Measurements from ENCODE around the gene UAP1L1.
"Not testable (repeated sequence)": the region's sequence is repeated elsewhere in the genome, so short reads cannot be mapped to it uniquely, and the experiment has no call there.

UAP1L1 gene, protein sequence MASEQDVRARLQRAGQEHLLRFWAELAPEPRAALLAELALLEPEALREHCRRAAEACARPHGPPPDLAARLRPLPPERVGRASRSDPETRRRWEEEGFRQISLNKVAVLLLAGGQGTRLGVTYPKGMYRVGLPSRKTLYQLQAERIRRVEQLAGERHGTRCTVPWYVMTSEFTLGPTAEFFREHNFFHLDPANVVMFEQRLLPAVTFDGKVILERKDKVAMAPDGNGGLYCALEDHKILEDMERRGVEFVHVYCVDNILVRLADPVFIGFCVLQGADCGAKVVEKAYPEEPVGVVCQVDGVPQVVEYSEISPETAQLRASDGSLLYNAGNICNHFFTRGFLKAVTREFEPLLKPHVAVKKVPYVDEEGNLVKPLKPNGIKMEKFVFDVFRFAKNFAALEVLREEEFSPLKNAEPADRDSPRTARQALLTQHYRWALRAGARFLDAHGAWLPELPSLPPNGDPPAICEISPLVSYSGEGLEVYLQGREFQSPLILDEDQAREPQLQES

DNA sequence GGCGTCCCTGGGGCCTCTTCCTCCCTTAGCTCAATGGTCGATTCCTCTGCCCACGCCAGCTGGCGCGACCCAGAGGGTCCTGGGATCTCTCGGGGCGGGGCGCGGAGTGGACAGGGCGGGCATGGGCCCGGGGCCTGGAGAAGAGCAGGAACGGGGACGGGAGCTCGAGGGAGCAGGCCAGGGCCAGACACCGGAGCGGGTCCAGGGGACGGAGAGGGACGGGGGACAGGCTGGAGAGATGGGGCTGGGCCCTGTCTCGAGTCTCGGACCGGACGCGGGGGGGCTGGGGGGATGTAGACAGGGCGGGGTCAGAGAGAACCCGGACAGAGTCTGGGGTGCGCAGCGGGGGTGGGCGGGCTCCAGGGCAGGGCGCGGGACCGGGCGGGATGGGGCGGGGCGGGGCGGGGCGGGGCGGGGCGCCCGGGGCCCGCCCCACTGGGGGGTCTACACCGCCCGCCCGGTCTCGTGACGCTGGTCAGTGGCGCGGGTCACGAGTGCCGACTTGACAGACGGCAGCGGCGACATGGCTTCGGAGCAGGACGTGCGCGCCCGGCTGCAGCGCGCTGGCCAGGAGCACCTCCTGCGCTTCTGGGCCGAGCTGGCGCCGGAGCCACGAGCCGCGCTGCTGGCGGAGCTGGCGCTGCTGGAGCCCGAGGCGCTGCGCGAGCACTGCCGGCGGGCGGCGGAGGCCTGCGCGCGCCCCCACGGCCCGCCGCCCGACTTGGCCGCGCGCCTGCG, at the start of gene UAP1L1:
Gene UAP1L1 (plus strand): TSS at position 508 of the 738 bp plus-strand sequence. CDS start 16 bp downstream, at position 524.
- DNase-seq (ENCODE audit: low spot score): peak; percentile 39

DNA sequence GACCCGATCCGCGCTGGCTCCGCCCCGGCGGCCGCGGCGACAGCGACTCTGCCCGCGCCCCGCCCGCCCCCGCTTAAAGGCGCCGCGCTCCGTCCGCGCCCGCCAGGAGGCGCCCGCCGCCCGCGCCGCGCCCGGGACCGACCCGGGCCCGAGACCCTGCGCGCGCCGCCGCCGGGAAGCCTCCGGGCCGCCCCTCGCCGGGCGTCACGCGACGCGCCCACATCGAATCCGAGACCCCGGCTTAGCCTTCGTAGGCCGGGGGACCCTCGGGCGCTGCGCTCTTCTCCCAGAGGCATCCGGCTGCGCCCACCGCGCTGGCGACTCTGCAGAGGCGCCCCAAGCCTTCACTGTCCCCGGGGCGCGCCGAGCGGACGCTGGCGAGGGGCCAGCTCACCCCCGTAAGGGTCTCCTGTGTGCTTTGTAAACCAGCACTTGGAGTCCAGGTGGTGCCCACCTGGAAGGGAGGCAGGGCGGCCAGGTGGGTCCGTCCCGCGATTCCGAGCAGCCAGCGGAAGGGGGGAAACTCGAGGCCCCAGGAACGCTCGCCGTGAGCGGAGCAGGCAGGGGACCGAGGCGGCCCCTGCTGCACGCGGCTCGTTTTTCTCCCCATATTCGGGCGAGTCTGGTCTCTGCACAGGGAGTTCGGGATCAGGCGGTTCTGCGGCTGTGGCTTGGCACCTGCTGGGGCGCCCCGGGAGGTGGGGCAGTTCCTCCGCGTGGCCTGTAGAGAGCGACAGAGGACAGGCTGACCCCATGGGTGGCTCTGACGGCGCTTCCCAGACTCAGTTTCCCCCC, 48.9 kb upstream of the UAP1L1 start:
- DNase-seq (ENCODE audit: low spot score): peak; percentile 62

DNA sequence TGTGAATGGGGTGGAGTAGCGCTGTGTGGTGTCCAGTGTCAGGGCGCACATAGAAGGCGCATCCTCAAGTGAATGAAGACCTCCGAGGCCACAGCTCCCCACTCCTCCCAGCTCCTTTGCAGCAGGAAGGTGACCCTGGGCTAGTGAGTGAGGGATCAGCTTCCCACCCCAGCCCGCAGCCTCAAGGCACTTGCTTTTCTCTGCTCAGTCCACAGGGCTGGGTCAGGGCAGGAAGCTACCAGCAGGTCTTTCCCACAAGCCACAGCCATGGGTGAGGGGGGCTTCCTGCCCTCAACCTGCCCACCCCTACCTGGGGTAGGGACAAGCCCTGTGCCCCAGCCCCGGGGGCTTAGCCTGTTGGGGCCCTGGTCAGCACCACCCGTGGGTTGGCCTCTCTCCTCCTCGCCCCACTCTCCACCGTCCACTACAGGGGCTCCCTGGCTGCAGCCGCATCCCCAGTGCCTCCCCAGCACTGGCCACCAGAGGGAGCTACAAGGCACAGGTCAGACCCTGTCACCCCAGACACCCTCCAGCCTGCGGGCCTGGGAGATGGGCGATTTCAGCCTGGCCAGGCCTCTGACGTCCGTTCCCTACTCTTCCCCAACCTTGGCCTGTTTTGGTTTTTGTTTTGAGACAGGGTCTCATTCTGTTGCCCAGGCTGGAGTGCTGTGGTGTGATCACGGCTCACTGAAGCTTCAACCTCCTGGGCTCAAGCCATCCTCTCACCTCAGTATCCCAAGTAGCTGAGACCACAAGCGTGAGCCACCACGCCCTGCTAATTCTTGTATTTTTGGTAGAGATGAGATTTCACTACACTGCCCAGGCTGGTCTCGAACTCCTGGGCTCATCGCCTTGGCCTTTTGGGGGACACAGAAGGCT, 48.0 kb upstream of the UAP1L1 start:
- DNase-seq (ENCODE audit: low spot score): peak; percentile 68

DNA sequence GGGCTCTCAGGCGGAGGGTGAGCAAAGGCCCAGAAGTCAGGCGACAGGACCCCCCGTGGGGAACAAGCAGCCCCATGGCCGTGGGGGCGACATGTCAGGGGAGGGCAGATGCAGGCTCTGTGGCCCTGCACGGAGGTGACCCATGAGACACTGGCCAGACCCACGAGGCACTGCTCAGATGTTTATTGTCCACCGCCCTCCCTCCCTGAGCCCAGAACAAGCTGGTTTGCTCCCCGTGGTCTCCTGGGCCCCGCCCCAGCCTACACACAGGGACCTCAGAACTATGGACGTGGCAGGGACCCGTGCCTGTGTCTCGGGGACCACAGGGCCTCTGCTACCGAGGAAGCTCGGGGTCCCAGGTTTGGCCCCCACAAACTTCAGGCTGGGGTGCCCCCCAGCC, 47.3 kb upstream of the UAP1L1 start:
- DNase-seq (ENCODE audit: low spot score): no peak

DNA sequence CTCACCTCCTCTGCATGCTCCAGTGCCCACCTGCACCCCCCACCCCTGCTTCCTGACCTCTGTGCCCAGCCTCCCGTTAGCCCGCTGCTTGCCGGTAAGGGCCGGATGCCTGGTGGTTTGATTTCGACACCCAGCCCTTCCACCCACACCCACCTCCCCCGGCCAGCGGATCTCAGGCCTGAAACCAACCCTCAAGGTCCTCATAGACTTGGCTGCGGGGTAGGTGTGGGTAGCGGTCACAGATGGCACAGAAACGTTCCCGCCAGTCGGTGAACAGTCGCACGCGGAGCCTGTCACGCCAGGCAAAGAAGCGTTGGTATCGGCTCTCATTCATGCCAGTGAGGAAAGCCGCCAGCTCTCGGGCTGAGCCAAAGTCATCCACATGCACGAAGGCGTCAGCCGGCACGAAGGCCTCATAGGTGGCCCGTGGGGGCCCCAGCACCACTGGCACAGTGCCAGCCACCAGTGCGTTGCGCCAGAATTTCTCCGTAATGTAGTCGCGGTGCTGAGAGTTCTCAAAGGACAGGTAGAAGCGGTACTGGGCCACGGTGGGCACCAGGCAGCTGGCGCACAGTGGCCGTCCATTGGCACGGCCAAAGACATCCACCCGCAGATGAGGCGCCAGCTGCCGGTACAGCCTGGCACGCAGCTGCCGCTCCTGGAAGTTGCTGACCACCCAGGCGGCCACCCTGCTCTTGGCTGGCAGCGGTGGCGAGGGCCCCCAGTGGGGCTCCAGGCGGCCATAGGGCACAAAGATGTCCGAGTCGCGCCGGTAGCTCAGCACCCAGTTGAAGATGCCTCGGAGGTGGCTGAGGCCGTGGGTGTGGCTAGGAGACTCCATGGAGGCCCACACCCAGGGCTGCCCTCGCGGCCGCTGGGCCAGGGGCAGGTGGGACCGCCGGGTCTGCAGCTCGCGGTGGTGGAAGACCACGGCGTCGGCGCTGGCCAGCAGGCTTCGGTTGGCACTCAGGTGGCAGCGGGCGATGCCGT, 46.5 kb upstream of the UAP1L1 start:
- no peak for DNase-seq (ENCODE audit: low spot score)

DNA sequence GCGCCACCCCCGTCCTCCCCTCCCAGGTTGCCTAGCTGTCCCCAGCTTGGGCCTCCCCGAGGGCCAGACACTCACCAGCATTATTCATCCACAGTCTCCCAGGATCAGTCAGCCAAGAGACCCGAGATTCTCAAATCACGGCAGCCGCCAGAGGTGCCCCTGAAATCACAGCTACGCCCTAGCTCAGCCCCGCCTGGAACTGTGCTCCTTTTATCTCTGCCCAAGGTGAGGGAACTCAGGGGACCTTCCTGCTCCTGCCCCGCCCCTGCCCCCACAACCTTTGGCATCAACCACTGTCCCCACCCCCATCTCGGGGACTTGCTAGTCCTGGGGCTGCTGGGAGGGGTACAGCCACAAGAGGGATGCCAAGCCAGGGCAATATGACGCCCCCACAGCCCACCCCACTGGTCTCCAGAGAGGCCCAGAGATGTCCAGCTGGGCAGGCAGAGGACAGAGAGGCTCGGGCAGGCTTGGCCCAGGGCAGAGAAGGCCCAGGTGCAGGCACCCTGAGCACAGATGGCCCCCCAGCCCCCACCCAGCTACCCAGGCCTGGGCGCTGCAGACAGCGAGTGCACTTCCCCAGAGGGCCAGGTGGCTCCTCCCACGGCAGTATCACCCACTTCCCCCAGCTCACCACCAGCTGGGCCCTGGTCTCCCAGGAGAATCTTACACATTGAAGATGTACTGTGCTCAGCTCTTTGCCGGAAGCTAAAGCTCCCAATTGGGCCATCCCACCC, 45.2 kb upstream of the UAP1L1 start, which contains the start of gene FUT7:
Gene FUT7 (minus strand): TSS at position 185 of the 737 bp plus-strand sequence. CDS start 97 bp downstream, at position 88.
- DNase-seq (ENCODE audit: low spot score): peak; percentile 31

DNA sequence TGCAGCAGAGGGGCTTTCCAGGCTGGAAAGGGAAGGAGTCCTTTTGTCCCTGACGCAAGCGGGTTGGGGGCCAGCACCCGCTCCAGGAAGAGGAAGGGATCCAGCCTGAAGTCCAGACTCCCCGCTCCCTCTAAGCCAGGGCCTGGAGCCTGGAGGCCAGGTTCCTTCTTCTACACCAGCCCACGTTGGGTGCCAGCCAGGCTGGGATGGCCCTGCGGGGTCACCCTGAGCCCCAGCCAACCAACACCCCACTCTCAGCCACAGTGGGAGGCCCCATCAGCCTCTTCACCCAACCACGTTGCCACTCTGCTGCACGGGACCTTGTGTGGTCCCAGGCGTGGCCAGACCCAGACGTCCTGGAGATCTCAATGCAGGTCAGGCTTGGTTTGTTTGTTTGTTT, 44.5 kb upstream of the UAP1L1 start:
- DNase-seq (ENCODE audit: low spot score): peak; percentile 30

DNA sequence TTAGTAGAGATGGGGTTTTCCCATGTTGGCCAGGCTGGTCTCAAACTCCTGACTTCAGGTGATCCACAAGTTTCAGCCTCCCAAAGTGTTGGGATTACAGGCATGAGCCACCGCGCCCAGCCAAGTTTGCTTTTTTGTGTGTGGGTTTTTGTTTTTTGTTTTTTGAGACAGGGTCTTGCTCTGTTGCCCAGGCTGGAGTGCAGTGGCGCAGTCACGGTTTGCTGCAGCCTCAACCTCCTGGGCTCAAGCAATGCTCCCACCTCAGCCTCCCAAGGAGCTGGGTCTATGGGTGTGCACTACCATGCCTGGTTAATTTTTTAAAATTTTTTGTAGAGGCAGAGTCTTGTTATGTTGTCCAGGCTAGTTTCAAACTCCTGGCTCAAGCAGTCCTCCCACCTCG, 43.8 kb upstream of the UAP1L1 start:
- DNase-seq (ENCODE audit: low spot score): not testable (repeated sequence)

DNA sequence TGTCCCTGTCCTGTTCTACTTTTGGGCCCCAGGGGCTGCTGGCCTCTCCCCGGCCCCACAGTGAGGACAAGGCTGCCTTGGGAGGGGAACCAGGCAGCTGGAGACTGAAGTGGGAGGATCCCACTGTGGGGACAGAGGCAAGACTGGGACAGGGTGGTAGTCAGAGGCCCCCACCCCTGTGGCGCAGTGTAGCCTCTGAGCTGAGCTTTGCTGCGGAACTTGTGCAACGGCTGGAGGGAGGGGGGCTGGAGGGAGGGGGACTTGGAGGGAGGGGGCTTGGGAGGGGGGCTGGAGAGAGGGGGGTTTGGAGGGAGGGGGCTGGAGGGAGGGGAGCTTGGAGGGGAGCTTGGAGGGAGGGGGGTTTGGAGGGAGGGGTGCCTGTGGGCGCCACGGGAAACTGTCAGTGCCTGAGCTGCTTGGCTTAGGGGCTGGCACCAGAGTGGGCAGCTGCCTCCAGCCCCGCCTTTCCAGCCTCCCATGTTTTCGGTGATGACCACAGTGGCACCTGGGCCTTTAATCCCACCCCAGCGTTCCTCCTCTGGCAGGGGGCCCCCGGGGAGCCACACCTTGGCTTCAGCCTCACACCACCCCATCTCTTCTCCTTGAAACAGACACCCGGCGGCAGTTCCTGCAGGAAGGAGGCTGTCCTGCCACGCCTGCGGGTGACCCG, 43.1 kb upstream of the UAP1L1 start:
- DNase-seq (ENCODE audit: low spot score): no peak

DNA sequence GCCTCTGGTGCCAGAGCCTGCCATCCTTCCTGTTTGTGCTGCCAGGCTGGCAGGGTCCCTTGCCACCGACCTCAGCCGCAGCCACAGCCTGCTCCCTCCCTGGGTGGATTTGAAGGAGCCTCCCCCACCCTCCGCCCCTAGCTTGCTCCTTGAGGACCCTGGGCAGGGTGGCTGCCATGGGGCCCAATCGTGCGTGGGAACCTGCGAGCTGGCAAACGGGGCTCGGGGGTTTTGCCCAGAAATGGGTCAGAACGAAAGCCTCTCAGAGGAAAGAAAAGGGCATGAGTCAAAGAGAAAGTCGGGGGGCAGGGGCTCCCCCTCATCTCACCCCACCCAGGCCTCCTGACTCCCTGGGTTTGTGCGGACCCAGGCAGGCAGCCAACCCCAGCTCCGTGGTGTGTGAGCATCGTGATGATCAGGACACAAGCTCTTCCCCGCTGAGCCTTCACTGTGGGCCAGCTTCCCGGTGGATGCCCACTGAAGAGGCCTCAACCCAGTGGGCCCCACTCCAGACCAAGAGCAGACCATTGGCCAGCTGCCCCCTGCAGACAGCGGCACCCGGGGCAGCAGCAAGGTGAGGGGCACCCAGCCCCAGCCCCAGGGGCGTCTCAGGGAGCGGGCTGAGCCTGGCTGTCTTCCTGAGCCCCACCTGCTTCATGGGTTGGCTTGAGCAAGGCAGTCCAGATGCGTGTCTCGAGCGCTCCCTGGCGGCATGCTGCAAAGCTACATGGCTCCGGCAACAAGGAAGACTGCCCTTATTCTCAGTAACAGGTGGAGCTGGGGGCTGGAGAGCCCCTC, 42.4 kb upstream of the UAP1L1 start:
- peak; percentile 87 for DNase-seq (ENCODE audit: low spot score)

DNA sequence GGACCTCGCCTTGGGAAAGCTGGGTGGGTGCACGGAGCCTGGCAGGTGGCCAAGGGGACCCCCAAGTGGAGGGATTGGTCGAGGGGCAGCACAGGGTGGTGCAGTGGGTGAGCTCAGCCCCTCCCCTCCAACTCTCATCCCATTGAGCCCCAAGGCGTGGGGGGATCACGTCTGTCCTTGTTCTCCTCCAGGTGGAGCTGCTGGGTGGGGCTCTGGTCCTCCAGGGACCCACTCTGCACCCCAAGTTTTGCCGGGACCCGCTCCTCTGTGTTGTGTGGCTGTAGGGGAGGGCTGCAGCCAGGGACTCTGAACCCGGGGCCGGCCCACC, 41.8 kb upstream of the UAP1L1 start:
- DNase-seq (ENCODE audit: low spot score): no peak

DNA sequence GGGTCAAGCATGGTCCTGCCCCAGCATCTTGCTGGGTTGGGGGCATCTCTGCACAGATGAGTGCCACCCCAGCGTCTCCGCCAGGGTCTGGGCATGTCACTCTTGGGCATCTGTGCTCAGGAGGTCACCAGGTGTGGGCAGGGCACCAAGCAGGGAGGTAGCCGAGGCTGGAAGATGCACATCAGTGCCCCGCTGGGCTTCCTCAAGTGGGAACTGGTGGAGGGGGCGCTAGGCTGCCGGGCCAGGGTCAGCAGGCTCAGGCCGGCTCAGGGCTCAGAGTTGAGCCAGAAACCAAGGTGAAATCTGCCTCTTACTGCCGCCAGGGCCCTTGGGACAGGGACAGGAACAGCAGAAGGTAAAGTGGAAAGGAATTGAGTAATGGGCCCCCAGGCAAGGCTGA, 41.4 kb upstream of the UAP1L1 start:
- no peak for DNase-seq (ENCODE audit: low spot score)

DNA sequence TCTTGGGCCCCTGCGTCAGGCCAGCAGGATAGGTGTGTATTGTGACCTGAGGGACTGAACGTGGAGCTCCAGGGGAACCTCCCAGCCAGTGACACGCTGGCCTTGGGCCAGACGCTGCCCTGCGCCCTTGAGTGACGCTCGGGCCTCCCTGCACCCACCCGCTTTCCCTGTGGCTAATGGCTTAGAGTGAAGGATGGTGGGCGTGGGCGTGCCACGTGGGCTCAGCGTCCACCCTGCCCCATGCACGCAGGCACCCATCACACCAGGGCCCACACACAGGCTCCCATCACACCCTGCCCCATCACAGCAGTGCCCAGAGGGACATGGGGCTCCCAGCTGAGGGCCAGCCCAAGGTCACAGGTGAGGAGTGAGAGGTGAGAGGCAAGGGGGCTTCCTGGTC, 40.3 kb upstream of the UAP1L1 start:
- no peak for DNase-seq (ENCODE audit: low spot score)

DNA sequence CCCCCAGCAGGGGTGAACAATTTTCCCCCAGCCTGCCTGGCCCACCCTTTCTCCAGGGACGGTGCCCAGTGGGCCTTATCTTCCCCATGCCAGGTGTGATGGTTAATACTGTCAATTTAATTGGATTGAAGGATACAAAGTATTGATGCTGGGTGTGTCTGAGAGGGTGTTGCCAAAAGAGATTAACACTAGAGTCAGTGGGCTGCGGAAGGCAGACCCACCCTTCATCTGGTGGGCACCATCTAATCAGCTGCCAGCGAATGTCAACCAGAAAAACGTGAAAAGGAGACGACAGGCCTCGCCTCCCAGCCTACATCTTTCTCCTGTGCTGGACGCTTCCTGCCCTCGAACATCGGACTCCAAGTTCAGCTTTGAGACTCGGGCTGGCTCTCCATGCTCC, 39.8 kb upstream of the UAP1L1 start:
- no peak for DNase-seq (ENCODE audit: low spot score)

DNA sequence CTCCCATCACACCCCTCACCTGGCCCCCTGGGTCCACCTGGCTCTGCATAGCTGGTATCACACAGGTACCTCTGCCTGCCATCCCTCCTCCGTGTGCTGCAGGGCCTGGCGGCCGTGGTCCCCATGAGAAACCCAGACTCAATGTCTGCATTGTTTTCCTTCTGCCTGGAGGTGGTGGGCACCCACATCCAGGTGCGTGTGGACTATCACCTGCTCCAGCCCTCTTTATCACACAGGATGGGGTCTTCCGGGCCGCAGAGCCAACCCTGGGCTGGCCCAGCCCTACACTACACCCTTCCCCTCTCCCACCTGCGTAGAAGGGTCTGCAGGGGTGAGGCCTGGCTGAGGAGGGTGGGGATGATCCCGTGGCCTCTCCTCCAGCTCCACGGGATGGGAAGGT, 38.4 kb upstream of the UAP1L1 start:
- DNase-seq (ENCODE audit: low spot score): no peak

DNA sequence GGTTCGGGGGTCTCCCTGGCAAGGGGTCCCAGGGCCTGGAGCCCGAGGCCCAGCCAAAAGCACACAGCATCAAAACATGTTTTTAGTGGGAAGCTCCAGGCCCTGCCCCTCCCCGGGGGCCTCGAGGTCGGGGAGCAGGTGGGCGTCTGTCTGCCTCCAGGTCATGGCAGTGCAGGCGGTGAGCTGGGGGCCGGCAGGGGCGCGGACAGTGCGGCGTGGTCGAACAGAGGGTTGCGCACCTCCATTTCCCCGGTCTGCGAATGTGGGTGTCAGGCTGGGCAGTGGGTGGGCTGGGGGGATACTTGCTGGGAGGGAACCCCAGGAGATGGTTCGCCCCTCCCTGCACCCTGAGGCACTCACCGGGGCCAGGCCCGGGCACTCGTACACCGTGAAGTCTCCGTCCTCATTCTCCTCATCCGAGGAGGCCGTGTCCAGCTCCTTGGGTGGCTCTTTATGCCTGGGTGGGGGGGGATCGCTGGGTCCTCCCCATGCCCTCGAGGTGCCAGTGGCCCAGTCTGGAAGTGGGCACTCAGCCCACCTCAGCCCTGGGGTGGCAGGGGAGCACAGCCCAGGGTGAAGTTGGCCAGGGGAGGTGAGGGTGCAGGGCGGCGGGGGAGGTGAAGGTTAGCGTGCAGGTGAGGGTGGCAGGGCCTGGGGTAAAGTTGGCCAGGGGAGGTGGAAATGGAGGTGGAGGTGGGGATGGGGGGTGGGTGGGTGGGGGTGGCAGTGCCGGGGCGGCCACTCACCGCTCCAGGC, 37.5 kb upstream of the UAP1L1 start:
- no peak for DNase-seq (ENCODE audit: low spot score)

DNA sequence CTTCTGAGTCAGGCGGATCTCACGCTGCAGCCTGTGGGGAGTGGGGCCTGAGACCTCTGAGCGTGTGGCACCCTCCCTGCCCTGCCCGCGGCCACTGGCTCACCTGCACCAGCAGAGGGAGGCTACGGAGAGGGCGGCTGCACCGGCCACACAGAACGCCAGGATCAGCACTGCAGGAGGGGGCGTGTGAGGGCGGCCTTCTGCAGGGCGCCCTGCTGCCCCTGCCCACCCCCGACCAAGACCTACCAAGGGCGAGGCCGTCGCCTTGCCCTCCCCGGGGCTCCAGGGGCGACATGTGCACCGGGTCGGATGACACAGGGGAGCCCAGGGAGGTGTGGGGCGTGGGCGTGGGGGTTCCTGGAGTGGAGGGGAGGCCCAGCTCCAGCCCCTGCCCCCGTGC, 36.7 kb upstream of the UAP1L1 start:
- no peak for DNase-seq (ENCODE audit: low spot score)

Data from CD4-positive, alpha-beta T cell treated with Interleukin-15 for 4 hours (primary cell).